Ammon's horn (tissue), 1 donor: ENCODE data around the gene RPL18.
A peak's percentile ranks its signal among the peaks of the same experiment; 100 is the strongest.
"Not testable (repeated sequence)": the region's sequence is repeated elsewhere in the genome, so short reads cannot be mapped to it uniquely, and the experiment has no call there.

Experiments used
- DNase-seq: peaks from one replicate; pipeline ENCODE4 v3.0.0-alpha.2; 2016; ENCODE audit warnings: low spot score

RPL18 gene

DNA sequence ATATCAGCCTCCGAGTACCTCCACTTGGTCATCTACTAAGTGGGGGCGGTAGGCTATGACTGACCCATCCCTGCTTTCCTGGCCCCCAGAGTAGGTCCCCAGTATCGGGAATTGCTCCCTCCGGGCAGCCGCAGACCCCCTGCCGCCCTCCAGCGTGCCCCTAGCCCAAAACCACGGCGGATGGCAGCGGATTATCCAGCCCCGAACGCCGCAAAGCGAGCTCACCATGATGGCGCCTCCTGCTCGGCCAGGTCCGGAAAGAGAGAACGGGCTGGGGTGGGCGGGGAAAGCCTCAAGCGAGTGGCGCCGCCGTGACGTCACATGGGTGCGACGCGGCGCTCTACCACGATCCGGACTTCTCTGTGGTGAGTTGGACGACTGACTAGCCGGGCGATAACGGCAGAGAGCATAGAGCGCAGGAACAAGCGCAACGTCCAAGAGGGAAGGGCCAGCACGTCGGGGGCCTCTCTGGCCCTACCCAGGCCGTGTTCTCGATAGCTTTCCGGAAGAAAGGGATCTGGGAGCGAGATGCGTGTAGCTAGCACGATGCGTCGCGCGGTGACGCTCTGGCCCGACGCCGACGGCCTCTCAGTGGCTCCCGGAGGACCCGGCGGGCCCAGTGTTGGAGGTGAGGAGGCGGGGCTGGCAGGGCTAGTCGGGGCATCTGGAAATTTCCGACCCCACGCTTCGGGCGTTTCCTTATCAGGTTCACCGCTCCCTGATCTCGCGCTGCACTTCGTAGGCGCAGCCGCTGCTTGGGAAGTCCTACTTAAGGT is at the start of gene RPL18, which contains the start of gene SPHK2:
RPL18 (minus strand) TSS at position 263 of the 776 bp plus-strand sequence; CDS start at position 228, 35 bp downstream.
SPHK2 (plus strand) TSS at position 591 of the 776 bp plus-strand sequence. CDS start 1,009 bp downstream, outside the sequence.
- DNase-seq, result peak; percentile 100

GRCh38 chr19:48668761-48669160 is 49.8 kb upstream of the RPL18 start:
- no peak for DNase-seq

GRCh38 chr19:48668332-48668731 is 49.4 kb upstream of the RPL18 start:
- no peak for DNase-seq

GRCh38 chr19:48665786-48666185 is 46.8 kb upstream of the RPL18 start:
- no peak for DNase-seq

- DNase-seq, result no peak
Measured at GRCh38 chr19:48664476-48664875, 45.5 kb upstream of the RPL18 start.

GRCh38 chr19:48663667-48664066 is 44.7 kb upstream of the RPL18 start:
- DNase-seq, result no peak

- no peak for DNase-seq
Measured at GRCh38 chr19:48661711-48662090, 42.7 kb upstream of the RPL18 start.

DNA sequence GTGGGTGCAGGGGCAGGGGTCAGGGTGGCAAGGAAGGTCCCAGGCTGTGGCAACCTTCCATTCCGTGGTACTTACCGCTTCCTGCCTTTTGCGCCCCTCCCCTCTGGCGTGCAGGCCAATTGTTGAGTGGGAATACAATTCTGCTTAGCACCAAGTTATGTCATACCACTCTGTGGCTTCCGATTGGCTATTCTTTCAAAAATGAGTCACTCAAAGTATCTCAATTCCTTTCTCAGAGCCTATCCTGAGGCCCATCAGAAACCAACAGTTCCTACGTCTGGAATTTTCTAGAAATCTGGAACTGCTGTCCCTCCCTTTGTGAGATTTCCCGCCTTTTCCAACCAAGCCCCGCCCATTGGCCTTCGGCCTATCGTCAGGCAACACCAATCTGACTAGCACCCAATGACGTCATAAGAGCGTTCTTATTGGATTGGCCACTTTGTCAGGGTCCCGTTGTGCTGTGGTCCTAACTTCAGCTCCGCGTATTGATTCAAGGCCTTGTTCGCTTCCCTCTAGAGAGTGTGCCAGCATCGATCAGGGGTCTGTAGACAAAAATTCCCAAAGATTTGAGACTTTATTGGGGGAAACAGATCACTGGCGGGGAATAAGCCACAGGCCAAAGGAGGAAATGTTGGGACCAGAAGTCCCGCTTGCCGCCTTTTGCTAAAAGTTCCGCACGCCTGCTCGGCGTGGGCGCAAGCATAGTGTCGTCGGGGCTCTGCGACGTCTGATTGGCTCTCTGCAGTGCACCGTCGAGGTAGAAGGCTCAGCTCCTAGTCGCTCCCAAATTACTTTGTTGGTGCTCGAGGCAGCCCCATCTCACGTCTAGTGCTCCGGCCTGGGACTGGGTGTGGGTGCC is 42.1 kb upstream of the RPL18 start:
- peak; percentile 90 for DNase-seq

- no peak for DNase-seq
Measured at GRCh38 chr19:48659768-48660167, 40.8 kb upstream of the RPL18 start.

DNA sequence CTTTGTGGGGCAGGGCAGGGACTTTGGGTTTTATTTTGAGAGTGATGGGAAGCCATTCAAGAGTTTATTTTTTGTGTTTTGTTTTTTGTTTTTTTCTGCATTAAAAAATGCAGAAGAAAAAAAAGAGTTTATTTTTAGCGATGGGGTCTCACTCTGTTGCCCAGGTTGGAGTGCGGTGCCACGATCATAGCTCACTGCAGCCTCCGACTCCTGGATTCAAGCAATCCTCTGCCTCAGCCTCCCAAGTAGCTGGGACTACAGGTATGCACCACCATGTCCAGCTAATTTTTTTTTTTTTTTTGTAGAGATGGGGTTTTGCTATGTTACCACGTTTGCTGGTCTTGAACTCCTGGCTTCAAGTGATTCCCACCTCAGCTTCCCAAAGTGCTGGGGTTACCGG is 39.5 kb upstream of the RPL18 start:
- no peak for DNase-seq

- not testable (repeated sequence) for DNase-seq
Measured at GRCh38 chr19:48657828-48658227, 38.9 kb upstream of the RPL18 start.

- no peak for DNase-seq
Measured at GRCh38 chr19:48656840-48657474, 38.0 kb upstream of the RPL18 start.

GRCh38 chr19:48654299-48655059 is 35.5 kb upstream of the RPL18 start:
- DNase-seq, result no peak

GRCh38 chr19:48651683-48652048 is 32.7 kb upstream of the RPL18 start:
- no peak for DNase-seq

- no peak for DNase-seq
Measured at GRCh38 chr19:48650974-48651682, 32.1 kb upstream of the RPL18 start.

- DNase-seq, result no peak
Measured at GRCh38 chr19:48648134-48648533, 29.2 kb upstream of the RPL18 start.

GRCh38 chr19:48646722-48647216 is 27.8 kb upstream of the RPL18 start:
- no peak for DNase-seq

- peak; percentile 94 for DNase-seq
Measured at GRCh38 chr19:48646001-48646721, 27.2 kb upstream of the RPL18 start, which contains the start of gene CA11. Gene CA11, minus strand, starts transcription at chr19:48646187. Its CDS starts 555 bp downstream, at chr19:48645632.

DNA sequence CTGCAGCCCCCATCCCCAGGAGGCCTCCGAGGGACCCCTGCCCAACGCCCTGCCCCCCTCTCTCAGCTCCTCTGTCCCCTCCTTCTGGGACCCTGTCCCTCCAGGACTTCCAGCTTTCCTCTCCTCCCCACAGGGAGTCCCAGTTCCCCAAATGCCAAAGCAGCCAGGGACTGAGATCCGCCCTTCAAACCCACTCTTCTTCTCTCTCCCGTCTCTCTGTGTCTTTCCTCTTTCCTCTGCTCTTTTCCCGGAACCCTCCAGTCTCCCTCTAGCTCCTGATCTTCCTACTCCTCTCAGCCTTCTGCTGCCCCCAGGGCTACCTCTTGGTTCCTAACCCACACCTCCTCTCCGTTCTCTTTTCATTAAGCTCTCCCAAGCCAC is 26.6 kb upstream of the RPL18 start:
- no peak for DNase-seq
